GM12801 (cell line): ENCODE measurements around the gene CHAC1.

Experiments used
- TF ChIP-seq, protein P1 (sequence below): IDR thresholded peaks from one replicate; pipeline ENCODE4 v1.5.1; 2011; ENCODE audit warnings: control low read depth; ENCODE audit not compliant: insufficient read length; ENCODE audit errors: extremely low read depth

CHAC1 gene

DNA sequence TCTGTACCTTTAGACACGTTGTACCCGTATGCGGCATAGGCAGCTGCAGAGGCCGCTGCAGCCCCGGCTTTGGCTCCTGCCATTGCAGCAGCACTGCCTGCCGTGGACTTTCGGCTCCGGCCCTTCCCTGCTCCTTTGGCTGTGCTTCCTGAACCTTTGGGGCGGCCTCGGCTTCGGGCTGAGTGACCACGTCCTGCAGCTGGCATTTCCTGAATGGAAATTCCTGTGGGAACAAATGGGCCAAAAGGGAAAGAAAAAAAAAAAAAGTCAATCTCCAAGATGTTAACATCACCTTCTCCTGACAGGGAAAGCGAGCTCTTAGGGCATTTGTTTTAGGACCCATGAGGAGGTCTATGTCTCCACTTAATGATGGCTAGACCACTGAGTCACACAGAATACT is 29.6 kb downstream of the CHAC1 start:
- TF ChIP-seq, protein P1, sequence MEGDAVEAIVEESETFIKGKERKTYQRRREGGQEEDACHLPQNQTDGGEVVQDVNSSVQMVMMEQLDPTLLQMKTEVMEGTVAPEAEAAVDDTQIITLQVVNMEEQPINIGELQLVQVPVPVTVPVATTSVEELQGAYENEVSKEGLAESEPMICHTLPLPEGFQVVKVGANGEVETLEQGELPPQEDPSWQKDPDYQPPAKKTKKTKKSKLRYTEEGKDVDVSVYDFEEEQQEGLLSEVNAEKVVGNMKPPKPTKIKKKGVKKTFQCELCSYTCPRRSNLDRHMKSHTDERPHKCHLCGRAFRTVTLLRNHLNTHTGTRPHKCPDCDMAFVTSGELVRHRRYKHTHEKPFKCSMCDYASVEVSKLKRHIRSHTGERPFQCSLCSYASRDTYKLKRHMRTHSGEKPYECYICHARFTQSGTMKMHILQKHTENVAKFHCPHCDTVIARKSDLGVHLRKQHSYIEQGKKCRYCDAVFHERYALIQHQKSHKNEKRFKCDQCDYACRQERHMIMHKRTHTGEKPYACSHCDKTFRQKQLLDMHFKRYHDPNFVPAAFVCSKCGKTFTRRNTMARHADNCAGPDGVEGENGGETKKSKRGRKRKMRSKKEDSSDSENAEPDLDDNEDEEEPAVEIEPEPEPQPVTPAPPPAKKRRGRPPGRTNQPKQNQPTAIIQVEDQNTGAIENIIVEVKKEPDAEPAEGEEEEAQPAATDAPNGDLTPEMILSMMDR, result no peak

DNA sequence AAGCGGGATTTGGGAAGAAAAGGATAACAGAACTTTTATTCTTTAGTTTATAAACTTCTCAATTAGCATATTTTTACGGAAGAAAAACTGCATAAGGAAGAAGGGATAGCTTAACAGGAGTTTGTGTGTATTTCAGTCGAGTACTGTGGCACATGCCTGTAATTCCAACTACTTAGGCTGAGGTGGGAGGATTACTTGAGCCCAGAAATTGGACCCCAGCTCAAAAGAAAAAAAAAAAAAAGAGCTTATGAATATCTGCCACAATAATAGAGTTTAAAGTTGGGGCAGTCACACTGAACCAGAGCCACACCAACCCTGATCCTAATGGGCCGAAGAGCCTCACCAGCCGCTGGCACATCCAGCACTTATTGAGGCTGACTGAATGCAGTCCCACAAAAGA is 31.1 kb downstream of the CHAC1 start:
- TF ChIP-seq, protein P1, result no peak

DNA sequence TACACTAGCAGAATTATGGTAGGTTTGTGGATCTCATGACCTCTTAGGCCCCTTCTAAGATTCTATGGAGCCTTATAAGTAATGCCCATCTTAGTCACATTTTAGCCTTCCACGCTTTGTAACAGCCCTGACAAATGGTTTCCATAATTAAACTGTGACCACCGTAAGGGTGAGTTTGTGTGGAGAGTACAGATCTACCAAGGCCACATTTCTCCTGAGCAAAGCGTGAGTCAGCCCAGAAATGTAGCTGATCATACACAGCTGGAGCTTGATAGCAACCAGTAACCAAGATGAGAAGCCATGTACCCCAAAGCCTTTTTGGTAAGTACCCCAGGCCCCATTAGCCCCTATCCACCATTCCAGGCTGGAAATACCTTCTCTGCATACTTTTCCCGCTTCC is 31.7 kb downstream of the CHAC1 start:
- TF ChIP-seq, protein P1, result no peak

DNA sequence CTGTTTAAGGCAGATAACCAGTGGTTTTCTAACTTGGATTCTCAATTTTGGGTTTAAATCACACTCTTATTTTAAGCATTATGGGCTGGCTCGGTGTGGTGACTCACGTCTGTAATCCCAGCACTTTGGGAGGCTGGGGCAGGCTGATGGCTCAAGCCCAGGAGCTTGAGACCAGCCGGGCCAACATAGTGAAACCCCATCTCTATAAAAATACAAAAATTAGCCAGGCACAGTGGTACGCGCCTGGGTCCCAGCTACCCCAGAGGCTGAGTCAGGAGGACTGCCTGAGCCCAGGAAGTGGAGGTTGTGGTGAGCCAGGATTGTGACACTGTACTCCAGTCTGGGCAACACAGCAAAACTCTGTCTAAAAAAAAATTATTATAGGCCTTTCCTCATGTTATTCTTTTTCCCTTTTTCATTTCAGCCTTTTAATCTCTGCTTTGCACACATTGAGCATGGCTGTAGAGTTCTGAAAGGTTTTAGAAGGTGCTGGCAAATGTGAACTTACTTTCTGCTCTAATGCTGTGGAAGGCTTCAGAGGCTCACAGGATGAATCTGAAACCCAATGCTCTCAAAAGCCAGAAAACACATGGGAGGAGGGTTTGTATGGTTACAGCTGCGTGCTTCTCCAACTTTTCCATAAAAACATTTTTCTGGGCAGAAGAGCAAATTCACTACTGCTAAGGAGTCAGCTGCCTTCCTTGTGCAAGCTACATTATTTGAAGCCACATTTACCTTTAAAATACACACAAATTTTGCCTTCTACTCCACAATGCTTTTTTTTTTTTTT is 32.5 kb downstream of the CHAC1 start:
- TF ChIP-seq, protein P1, result no peak

DNA sequence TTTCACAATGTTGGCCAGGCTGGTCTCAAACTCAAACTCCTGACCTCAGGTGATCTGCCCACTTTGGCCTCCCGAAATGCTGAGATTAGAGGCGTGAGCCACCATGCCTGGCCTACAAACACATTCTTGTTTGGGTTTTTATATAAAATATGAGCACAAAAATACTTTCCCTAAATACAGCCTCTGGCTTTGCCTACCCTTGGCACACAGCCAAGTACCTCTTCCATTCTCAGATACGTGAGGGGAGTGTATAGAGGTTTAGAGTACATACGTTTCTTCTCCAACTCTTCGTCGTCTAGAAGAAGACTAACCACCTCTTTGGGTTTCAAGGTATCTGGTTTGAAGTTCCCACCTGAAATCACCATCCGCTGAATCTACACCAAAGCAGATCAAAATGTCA is 33.5 kb downstream of the CHAC1 start:
- TF ChIP-seq, protein P1, result no peak

DNA sequence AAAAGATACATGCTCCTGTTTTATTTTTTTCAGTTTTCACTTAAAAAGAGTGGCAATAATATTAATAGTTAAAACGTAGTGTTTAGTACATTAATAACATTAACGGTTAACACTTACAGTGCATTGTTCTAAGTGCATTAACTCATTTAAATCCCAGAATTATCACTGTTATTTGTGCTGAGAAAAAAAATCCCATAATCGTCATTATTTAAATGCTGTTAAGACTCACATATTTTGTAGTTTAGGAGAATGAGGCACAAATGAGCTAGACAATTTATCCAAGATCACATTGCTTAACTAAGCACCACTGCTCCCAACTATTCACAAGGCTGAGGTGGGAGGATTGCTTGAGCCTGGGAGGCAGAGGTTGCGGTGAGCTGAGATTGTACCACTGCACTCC is 34.9 kb downstream of the CHAC1 start:
- TF ChIP-seq, protein P1, result no peak

DNA sequence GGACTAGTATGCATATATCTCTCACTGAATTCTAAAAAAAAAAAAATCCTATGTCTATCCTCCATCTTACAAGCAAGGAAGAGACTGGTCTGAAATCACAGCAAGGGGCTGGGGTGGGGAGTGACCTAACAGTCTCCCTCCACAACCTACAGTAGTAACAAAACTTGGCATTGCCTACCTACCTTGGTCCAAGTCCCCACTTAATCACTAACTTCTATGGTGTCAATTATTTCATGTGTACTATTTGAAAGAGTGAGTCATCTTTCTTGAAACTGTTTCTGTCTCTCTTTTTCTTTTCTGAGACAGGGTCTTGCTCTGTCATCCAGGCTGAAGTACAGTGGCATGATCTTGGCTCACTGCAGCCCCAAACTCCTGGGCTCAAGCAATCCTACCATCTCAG is 36.8 kb downstream of the CHAC1 start:
- TF ChIP-seq, protein P1, result no peak
